Measurements from ENCODE around the gene UBAP2. TPM values are rescaled to one million over a fixed set of nuclear protein-coding genes. Genes with fewer than 3 reads are reported as not detected.

UBAP2 gene
- total RNA-seq, 3 donors from 2014 or later (not counting 1 experiment from before 2014, with no cell fraction given) = 30.2 to 34.4 (median 31.1) TPM

- no peaks in the 10 kb centered on the region for H3K27me3 Mint-ChIP-seq (ENCODE audit: low read depth in 2 of 2)
- DNase-seq = no peak
- ATAC-seq = no peak
- peaks cover 0 to 5% of the 10 kb centered on the region in 2 donors for H3K4me1 Mint-ChIP-seq
- no peaks in the 10 kb centered on the region for H3K9me3 Mint-ChIP-seq
- intact Hi-C loops (cut with micrococcal nuclease) = no loop called here
- no peak overlapping the region for H3K4me3 ChIP-seq (ENCODE audit: low read length)
- no peak for TF ChIP-seq CTCF (IDR thresholded peaks at IDR 0.05)
- no peaks in the 10 kb centered on the region for H3K27me3 ChIP-seq (ENCODE audit: control insufficient read depth, insufficient read depth, low read length)
- H3K27ac ChIP-seq (ENCODE audit: low read length) = no peak overlapping the region
- no peak overlapping the region for H3K4me3 Mint-ChIP-seq
- H3K4me1 ChIP-seq (ENCODE audit: control insufficient read depth, insufficient read depth, low read length) = no peaks in the 10 kb centered on the region
- peaks cover 58% of the 10 kb centered on the region for H3K36me3 ChIP-seq (ENCODE audit: control insufficient read depth, insufficient read depth, low read length)
- WGBS (ENCODE audit: insufficient coverage) = 97% methylated on average over 3 of the region's 4 CpGs
- H3K27ac Mint-ChIP-seq = peak overlapping the region in 1 of 2 donors; percentile 18
- H3K36me3 Mint-ChIP-seq = peaks cover 12% of the 10 kb centered on the region
- no peaks in the 10 kb centered on the region for H3K9me3 ChIP-seq (ENCODE audit: control insufficient read depth, insufficient read depth, low read length)
Observed at GRCh38 chr9:34096751-34097150, 48.1 kb upstream of the UBAP2 start.

GRCh38 chr9:34093578-34093977, 44.9 kb upstream of the UBAP2 start:
- 98% methylated on average over 5 of the region's 5 CpGs for WGBS (ENCODE audit: insufficient coverage)
- no peaks in the 10 kb centered on the region for H3K9me3 Mint-ChIP-seq
- DNase-seq (no peak), ATAC-seq (no peak)
- H3K36me3 ChIP-seq (ENCODE audit: control insufficient read depth, insufficient read depth, low read length) = peaks cover 71% of the 10 kb centered on the region
- no peaks in the 10 kb centered on the region for H3K4me1 ChIP-seq (ENCODE audit: control insufficient read depth, insufficient read depth, low read length)
- no peaks in the 10 kb centered on the region for H3K27me3 Mint-ChIP-seq (ENCODE audit: low read depth in 2 of 2)
- no peaks in the 10 kb centered on the region for H3K9me3 ChIP-seq (ENCODE audit: control insufficient read depth, insufficient read depth, low read length)
- peak overlapping the region in 1 of 2 donors; percentile 56 for H3K27ac Mint-ChIP-seq
- H3K4me1 Mint-ChIP-seq = peaks cover 0 to 5% of the 10 kb centered on the region in 2 donors
- H3K27me3 ChIP-seq (ENCODE audit: control insufficient read depth, insufficient read depth, low read length) = no peaks in the 10 kb centered on the region
- H3K36me3 Mint-ChIP-seq = peaks cover 13% of the 10 kb centered on the region
- intact Hi-C loops (cut with micrococcal nuclease) = no loop called here
- no peak overlapping the region for H3K4me3 Mint-ChIP-seq
- no peak overlapping the region for H3K4me3 ChIP-seq (ENCODE audit: low read length)
- H3K27ac ChIP-seq (ENCODE audit: low read length) = no peak overlapping the region
- no peak for TF ChIP-seq CTCF (IDR thresholded peaks at IDR 0.05)

- no peak for DNase-seq
- Mint-ChIP-seq H3K4me1 (peaks cover 0 to 5% of the 10 kb centered on the region in 2 donors), H3K27ac (no peak overlapping the region), H3K27me3 (ENCODE audit: low read depth in 2 of 2) (no peaks in the 10 kb centered on the region), H3K9me3 (no peaks in the 10 kb centered on the region), H3K4me3 (no peak overlapping the region), H3K36me3 (peaks cover 25% of the 10 kb centered on the region)
- no peak for TF ChIP-seq CTCF (IDR thresholded peaks at IDR 0.05)
- WGBS (ENCODE audit: insufficient coverage) = 90% methylated on average over 7 of the region's 7 CpGs
- intact Hi-C loops (cut with micrococcal nuclease) = no loop called here
- no peak overlapping the region for H3K27ac ChIP-seq (ENCODE audit: low read length)
- no peak overlapping the region for H3K4me3 ChIP-seq (ENCODE audit: low read length)
- no peaks in the 10 kb centered on the region for H3K4me1 ChIP-seq (ENCODE audit: control insufficient read depth, insufficient read depth, low read length)
- H3K27me3 ChIP-seq (ENCODE audit: control insufficient read depth, insufficient read depth, low read length) = no peaks in the 10 kb centered on the region
- no peaks in the 10 kb centered on the region for H3K9me3 ChIP-seq (ENCODE audit: control insufficient read depth, insufficient read depth, low read length)
- H3K36me3 ChIP-seq (ENCODE audit: control insufficient read depth, insufficient read depth, low read length) = peaks cover 69% of the 10 kb centered on the region
- no peak for ATAC-seq
Observed at GRCh38 chr9:34089311-34089710, 40.6 kb upstream of the UBAP2 start.

GRCh38 chr9:34087370-34087769, 38.7 kb upstream of the UBAP2 start:
- H3K4me1 ChIP-seq (ENCODE audit: control insufficient read depth, insufficient read depth, low read length) = no peaks in the 10 kb centered on the region
- no peak overlapping the region for H3K4me3 ChIP-seq (ENCODE audit: low read length)
- Mint-ChIP-seq H3K4me1 (no peaks in the 10 kb centered on the region), H3K4me3 (no peak overlapping the region), H3K27me3 (ENCODE audit: low read depth in 2 of 2) (no peaks in the 10 kb centered on the region), H3K9me3 (no peaks in the 10 kb centered on the region), H3K27ac (peak overlapping the region in 1 of 2 donors; percentile 5), H3K36me3 (peaks cover 18% of the 10 kb centered on the region)
- no peak overlapping the region for H3K27ac ChIP-seq (ENCODE audit: low read length)
- DNase-seq = no peak
- intact Hi-C loops (cut with micrococcal nuclease) = no loop called here
- no peaks in the 10 kb centered on the region for H3K27me3 ChIP-seq (ENCODE audit: control insufficient read depth, insufficient read depth, low read length)
- no peak for ATAC-seq
- no CpG with 5 or more reads among the region's 1 CpG for WGBS (ENCODE audit: insufficient coverage)
- H3K9me3 ChIP-seq (ENCODE audit: control insufficient read depth, insufficient read depth, low read length) = no peaks in the 10 kb centered on the region
- TF ChIP-seq CTCF (IDR thresholded peaks at IDR 0.05) = no peak
- H3K36me3 ChIP-seq (ENCODE audit: control insufficient read depth, insufficient read depth, low read length) = peaks cover 55% of the 10 kb centered on the region

All from natural killer cell (primary cell).